GM18526 (cell line): ENCODE data around the gene ZDHHC15.

Experiments used
- POLR2A ChIP-seq: IDR thresholded peaks from 3 replicates; pipeline ENCODE4 v1.6.1; 2011; ENCODE audit not compliant: insufficient read length; ENCODE audit errors: extremely low read depth

The ZDHHC15 gene

GRCh38 chrX:75522565-75523431, at the start of gene ZDHHC15:
ZDHHC15 (minus strand) TSS chrX:75523037; CDS start chrX:75523024, 13 bp downstream.
- TF ChIP-seq POLR2A: no peak

GRCh38 chrX:75547783-75548182, 24.9 kb upstream of the ZDHHC15 start:
- TF ChIP-seq POLR2A: no peak

- TF ChIP-seq POLR2A: no peak
These were observed 24.1 kb upstream of the ZDHHC15 start for GRCh38 chrX:75546724-75547511.

GRCh38 chrX:75544786-75545185, 21.9 kb upstream of the ZDHHC15 start:
- TF ChIP-seq POLR2A: no peak

- TF ChIP-seq POLR2A: no peak
These were observed 38.9 kb downstream of the ZDHHC15 start for GRCh38 chrX:75483933-75484332.

GRCh38 chrX:75421688-75422230, 101.1 kb downstream of the ZDHHC15 start:
- TF ChIP-seq POLR2A: no peak

- no peak for TF ChIP-seq POLR2A
These were observed 132.4 kb downstream of the ZDHHC15 start for GRCh38 chrX:75390470-75390869.

- TF ChIP-seq POLR2A: no peak
These were observed 153.1 kb downstream of the ZDHHC15 start for GRCh38 chrX:75369721-75370120.

- TF ChIP-seq POLR2A: no peak
These were observed 156.0 kb downstream of the ZDHHC15 start for GRCh38 chrX:75366861-75367260.

GRCh38 chrX:75365243-75365975, 157.4 kb downstream of the ZDHHC15 start:
- TF ChIP-seq POLR2A: no peak

GRCh38 chrX:75361788-75362187, 161.0 kb downstream of the ZDHHC15 start:
- TF ChIP-seq POLR2A: no peak

GRCh38 chrX:75337525-75337924, 185.3 kb downstream of the ZDHHC15 start:
- TF ChIP-seq POLR2A: no peak

GRCh38 chrX:75335127-75335458, 187.7 kb downstream of the ZDHHC15 start:
- no peak for TF ChIP-seq POLR2A

- no peak for TF ChIP-seq POLR2A
These were observed 195.2 kb downstream of the ZDHHC15 start for GRCh38 chrX:75327607-75328006.
